GM12878 (cell line): ENCODE results near the gene MYLIP.

ENCODE experiments used
- CBX5 ChIP-seq: sonication (generic); IDR thresholded peaks from 2 replicates; pipeline ENCODE4 v1.6.1; 2016; ENCODE audit warnings: low read depth, moderate library complexity, mild to moderate bottlenecking, inconsistent platforms
- CEBPB ChIP-seq, 2 experiments: fragments of 150-350 bp in 1 of 2; IDR thresholded peaks; 2 replicates each; pipeline ENCODE4 v1.6.1; 2012 to 2014; ENCODE audit warnings: low read depth in 2 of 2, low read length in 2 of 2, borderline replicate concordance in 1 of 2, inconsistent platforms in 1 of 2
- CHD2 ChIP-seq: IDR thresholded peaks from 2 replicates; pipeline ENCODE4 v1.6.1; 2011; ENCODE audit warnings: low read depth, low read length, improper control_type of control experiment, borderline replicate concordance
- CTCF ChIP-seq, 3 experiments: IDR thresholded peaks in 2 of 3; conservative IDR thresholded peaks in 1 of 3; 2 replicates each; pipeline ENCODE4 v1.5.1; 2011; ENCODE audit warnings: low read depth in 3 of 3, low read length in 3 of 3, mild to moderate bottlenecking in 3 of 3, control low read depth in 2 of 3, moderate library complexity in 2 of 3, inconsistent platforms in 1 of 3, mixed read lengths in 1 of 3; ENCODE audit not compliant: control insufficient read depth in 2 of 3, insufficient read depth in 1 of 3; ENCODE audit errors: extremely low read depth in 1 of 3
- NRF1 ChIP-seq: conservative IDR thresholded peaks from 2 replicates; pipeline ENCODE4 v1.6.1; 2011; ENCODE audit warnings: mild to moderate bottlenecking, low read depth, low read length, improper control_type of control experiment
- PBX3 ChIP-seq: IDR thresholded peaks from 2 replicates; pipeline ENCODE4 v1.6.1; 2011; ENCODE audit warnings: mild to moderate bottlenecking, low read depth, low read length, moderate library complexity; ENCODE audit not compliant: insufficient replicate concordance
- RELB ChIP-seq: fragments of 450-650 bp; IDR thresholded peaks from 2 replicates; pipeline ENCODE4 v1.6.1; 2017; ENCODE audit warnings: low read depth, mild to moderate bottlenecking, moderate library complexity

GRCh38 chr6:16146527-16146955, 17.7 kb downstream of the MYLIP start:
- TF ChIP-seq CEBPB (IDR thresholded peaks at IDR 0.05; ENCODE audit: borderline replicate concordance in 1 of 2, low read depth in 2 of 2, low read length in 2 of 2) (no peak), RELB (no peak), CTCF (IDR thresholded peaks at IDR 0.05 in 2 of 3, conservative IDR thresholded peaks at IDR 0.05 in 1 of 3; ENCODE audit: control insufficient read depth in 2 of 3, extremely low read depth in 1 of 3, insufficient read depth in 1 of 3, low read depth in 3 of 3, low read length in 3 of 3) (no peak), CHD2 (no peak), PBX3 (no peak), CBX5 (no peak), NRF1 (no peak)
